ENCODE results near the gene SUGT1. TPM values are rescaled to one million over a fixed set of nuclear protein-coding genes. Genes with fewer than 3 reads are reported as not detected.
"Not testable (repeated sequence)": the region's sequence is repeated elsewhere in the genome, so short reads cannot be mapped to it uniquely, and the experiment has no call there.

The SUGT1 gene
- total RNA-seq (74.2 and 78.8 TPM in 2 replicates), polyA plus RNA-seq (15.2 and 21.7 TPM in 2 replicates), polyA minus RNA-seq (40.1 and 45.0 TPM in 2 replicates), Bru-seq, nascent RNA (percentile 90 among the genes with signal in this experiment), BruChase-seq, experiment 1, labeled RNA remaining after a 6-hour chase (percentile 93 among the genes with signal in this experiment), BruChase-seq, experiment 2, labeled RNA remaining after a 2-hour chase (percentile 92 among the genes with signal in this experiment)
- 31.3 and 36.6 TPM in 2 replicates for polyA plus RNA-seq (2011; cell fraction: cytosol; rRNA removed)
- 25.0 and 34.0 TPM in 2 replicates for polyA plus RNA-seq (2011; cell fraction: nucleus; rRNA removed)
- 67.7 and 98.6 TPM in 2 replicates for polyA plus RNA-seq (2012)
- 12.8 TPM for polyA minus RNA-seq (2011; cell fraction: cytosol; rRNA and poly(A)+ RNA removed)
- polyA minus RNA-seq (2011; cell fraction: nucleus; rRNA and poly(A)+ RNA removed), result 27.3 and 28.7 TPM in 2 replicates
- long read RNA-seq, partial matches to known transcripts, result 4 of 12 reads
- long read RNA-seq, other reads (novel, unspliced or antisense), result 7 of 12 reads

DNA sequence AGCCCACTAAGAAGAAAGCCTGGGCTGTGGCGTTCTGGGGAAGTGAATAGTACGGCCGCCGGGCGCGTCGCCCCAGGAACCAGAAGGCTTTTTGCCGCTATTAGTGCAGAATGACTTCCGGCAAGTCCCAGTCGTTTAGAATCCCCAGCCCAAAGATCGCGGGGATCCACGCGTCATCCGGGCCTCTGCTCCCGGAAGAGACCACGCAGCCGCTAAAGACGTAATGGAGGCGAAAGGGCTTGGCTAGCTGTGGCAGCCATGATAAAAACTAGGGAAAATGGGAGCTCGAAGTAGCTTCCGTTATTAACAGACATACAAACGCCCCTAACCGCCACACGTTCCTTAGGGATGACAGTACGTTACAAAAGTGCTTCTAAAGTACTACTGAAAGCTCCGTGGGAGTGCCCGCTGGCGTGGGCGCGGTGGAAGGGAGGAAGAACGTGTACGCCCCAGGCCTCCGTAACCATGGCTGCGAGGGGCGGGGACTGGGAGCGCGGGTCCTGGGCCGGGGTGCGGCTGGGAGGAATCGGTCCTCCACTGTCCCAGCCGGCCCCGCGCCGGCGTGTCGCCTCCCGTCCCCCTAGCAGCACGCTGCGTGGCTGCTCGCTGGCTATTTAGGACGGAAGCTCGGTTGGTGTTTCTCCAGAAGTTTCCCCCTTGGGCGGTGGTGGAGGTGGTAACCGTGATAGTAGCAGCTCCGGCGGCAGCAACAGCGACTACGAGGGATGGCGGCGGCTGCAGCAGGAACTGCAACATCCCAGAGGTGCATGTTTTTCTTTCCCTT is at the start of gene SUGT1:
Gene SUGT1 (plus strand): TSS at position 641 of the 784 bp plus-strand sequence. CDS start 85 bp downstream, at position 726.
- peak within 1 kb of the TSS; percentile 67 to 100 (median 100) for H3K4me3 ChIP-seq (replicated peaks in 1 of 3; ENCODE audit: insufficient read depth in 1 of 3, low read depth in 1 of 3, low read length in 3 of 3)
- peak within 1 kb of the TSS; percentile 84 for H3K27ac ChIP-seq (ENCODE audit: insufficient read depth, low read depth, low read length)
- H3K79me2 ChIP-seq (ENCODE audit: control insufficient read depth, insufficient read depth, low read length), result peaks cover 68% of the 10 kb centered on the region
- peak; percentile 98 for DNase-seq (ENCODE audit: low read depth, low spot score)
- H4K20me1 ChIP-seq (replicated peaks; ENCODE audit: control insufficient read depth, extremely low read depth, insufficient read depth, low read length), result no peaks in the 10 kb centered on the region
- no peaks in the 10 kb centered on the region for H3K9me3 ChIP-seq (replicated peaks; ENCODE audit: control insufficient read depth, insufficient read depth, low read length)
- peak; percentile 85 for FAIRE-seq
- POLR2A ChIA-PET, result interaction anchor here (0.6 to 2.2 kb wide), 6 partner anchors 13 to 1199 kb away, joined by 3 to 14 read pairs (median 3); partner anchors contain the start of gene INTS6
- no TSS peak for BruUV-seq (replicated peaks)
- H3K9me1 ChIP-seq (replicated peaks; ENCODE audit: control insufficient read depth, extremely low read depth, insufficient read depth, low read length), result no peaks in the 10 kb centered on the region
- peaks cover 22% of the 10 kb centered on the region for H3K4me1 ChIP-seq (ENCODE audit: control insufficient read depth, extremely low read depth, insufficient read depth, low read length)
- peak within 1 kb of the TSS; percentile 89 for H2AFZ ChIP-seq (ENCODE audit: low read depth, low read length)
- intact Hi-C loops (cut with micrococcal nuclease) (loop anchor here (1.0 to 2.0 kb wide), 6 partner anchors 21 to 197 kb away; partner anchors contain the start of gene CKAP2), dilution Hi-C loops (cut with MboI; ENCODE audit: extremely low pct_ligation_motif_present, low sequenced_read_pairs) (no loop called here)
- peak within 1 kb of the TSS; percentile 99 for H3K4me2 ChIP-seq (ENCODE audit: insufficient read depth, low read length)
- CTCF ChIA-PET, result interaction anchor here (0.7 to 3.7 kb wide), 22 partner anchors 12 to 306 kb away, joined by 3 to 46 read pairs (median 4); partner anchors contain the start of gene CNMD
- H3K36me3 ChIP-seq (ENCODE audit: control insufficient read depth in 2 of 2, extremely low read depth in 1 of 2, insufficient read depth in 2 of 2, low read length in 2 of 2), result peaks cover 2 to 6% of the 10 kb centered on the region in 2 experiments
- TF ChIP-seq, protein P1, sequence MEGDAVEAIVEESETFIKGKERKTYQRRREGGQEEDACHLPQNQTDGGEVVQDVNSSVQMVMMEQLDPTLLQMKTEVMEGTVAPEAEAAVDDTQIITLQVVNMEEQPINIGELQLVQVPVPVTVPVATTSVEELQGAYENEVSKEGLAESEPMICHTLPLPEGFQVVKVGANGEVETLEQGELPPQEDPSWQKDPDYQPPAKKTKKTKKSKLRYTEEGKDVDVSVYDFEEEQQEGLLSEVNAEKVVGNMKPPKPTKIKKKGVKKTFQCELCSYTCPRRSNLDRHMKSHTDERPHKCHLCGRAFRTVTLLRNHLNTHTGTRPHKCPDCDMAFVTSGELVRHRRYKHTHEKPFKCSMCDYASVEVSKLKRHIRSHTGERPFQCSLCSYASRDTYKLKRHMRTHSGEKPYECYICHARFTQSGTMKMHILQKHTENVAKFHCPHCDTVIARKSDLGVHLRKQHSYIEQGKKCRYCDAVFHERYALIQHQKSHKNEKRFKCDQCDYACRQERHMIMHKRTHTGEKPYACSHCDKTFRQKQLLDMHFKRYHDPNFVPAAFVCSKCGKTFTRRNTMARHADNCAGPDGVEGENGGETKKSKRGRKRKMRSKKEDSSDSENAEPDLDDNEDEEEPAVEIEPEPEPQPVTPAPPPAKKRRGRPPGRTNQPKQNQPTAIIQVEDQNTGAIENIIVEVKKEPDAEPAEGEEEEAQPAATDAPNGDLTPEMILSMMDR (IDR thresholded peaks at IDR 0.05; ENCODE audit: extremely low read depth in 1 of 2, insufficient read depth in 1 of 2, low read depth in 1 of 2, low read length in 2 of 2), result peak; percentile 59 to 71
- TF ChIP-seq POLR2A (IDR thresholded peaks at IDR 0.05; ENCODE audit: low read depth, low read length) (peak; percentile 95), MYC (IDR thresholded peaks at IDR 0.05; ENCODE audit: low read depth, low read length) (peak; percentile 67), JUN (IDR thresholded peaks at IDR 0.05; ENCODE audit: borderline replicate concordance, insufficient read depth, insufficient read length, low read depth) (no peak), GATA2 (IDR thresholded peaks at IDR 0.05; ENCODE audit: insufficient read depth, insufficient read length, low read depth, low read length) (no peak), FOS (IDR thresholded peaks at IDR 0.05; ENCODE audit: borderline replicate concordance, insufficient read depth, low read length) (no peak), POLR2AphosphoS5 (IDR thresholded peaks at IDR 0.05; ENCODE audit: insufficient read depth, low read depth, low read length) (peak; percentile 84)
- TF ChIP-seq, protein P2, sequence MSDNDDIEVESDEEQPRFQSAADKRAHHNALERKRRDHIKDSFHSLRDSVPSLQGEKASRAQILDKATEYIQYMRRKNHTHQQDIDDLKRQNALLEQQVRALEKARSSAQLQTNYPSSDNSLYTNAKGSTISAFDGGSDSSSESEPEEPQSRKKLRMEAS (IDR thresholded peaks at IDR 0.05; ENCODE audit: insufficient read depth, insufficient read length), result peak; percentile 66
- no peaks in the 10 kb centered on the region for H3K27me3 ChIP-seq (ENCODE audit: control insufficient read depth in 2 of 2, insufficient read depth in 2 of 2, low read length in 2 of 2)
- H3K9ac ChIP-seq (replicated peaks; ENCODE audit: extremely low read depth, insufficient read depth, low read length), result peak within 1 kb of the TSS; percentile 97

DNA sequence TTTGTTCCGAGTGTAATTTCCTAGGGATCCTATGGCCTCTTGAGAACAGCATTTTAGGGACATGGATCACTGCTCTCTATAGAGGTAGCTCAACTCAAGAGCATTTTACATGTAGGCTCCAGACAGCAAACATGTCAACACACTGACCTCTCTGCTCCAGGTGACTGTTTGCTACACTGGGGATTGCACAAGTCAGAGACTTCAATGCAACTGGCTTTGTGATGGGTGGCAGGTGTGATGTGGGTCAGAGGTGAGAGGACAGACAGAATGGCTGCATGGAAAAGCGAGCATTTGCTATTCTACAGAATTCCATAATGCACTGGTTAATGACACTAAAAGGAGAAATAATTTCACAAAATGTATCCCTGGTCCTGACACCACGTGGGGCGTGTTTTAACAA is 49.3 kb upstream of the SUGT1 start:
- H3K27me3 ChIP-seq (ENCODE audit: control insufficient read depth in 2 of 2, insufficient read depth in 2 of 2, low read length in 2 of 2); FAIRE-seq; H3K4me2 ChIP-seq (ENCODE audit: insufficient read depth, low read length); H2AFZ ChIP-seq (ENCODE audit: low read depth, low read length); H3K4me3 ChIP-seq (replicated peaks in 1 of 3; ENCODE audit: insufficient read depth in 1 of 3, low read depth in 1 of 3, low read length in 3 of 3); CTCF ChIA-PET; H3K27ac ChIP-seq (ENCODE audit: insufficient read depth, low read depth, low read length); DNase-seq (ENCODE audit: low read depth, low spot score); POLR2A ChIA-PET; H3K9me1 ChIP-seq (replicated peaks; ENCODE audit: control insufficient read depth, extremely low read depth, insufficient read depth, low read length); H4K20me1 ChIP-seq (replicated peaks; ENCODE audit: control insufficient read depth, extremely low read depth, insufficient read depth, low read length); H3K9ac ChIP-seq (replicated peaks; ENCODE audit: extremely low read depth, insufficient read depth, low read length); H3K9me3 ChIP-seq (replicated peaks; ENCODE audit: control insufficient read depth, insufficient read depth, low read length); BruUV-seq (replicated peaks); H3K36me3 ChIP-seq (ENCODE audit: control insufficient read depth in 2 of 2, extremely low read depth in 1 of 2, insufficient read depth in 2 of 2, low read length in 2 of 2); intact Hi-C loops (cut with micrococcal nuclease); dilution Hi-C loops (cut with MboI; ENCODE audit: extremely low pct_ligation_motif_present, low sequenced_read_pairs): not testable (repeated sequence)
- H3K79me2 ChIP-seq (ENCODE audit: control insufficient read depth, insufficient read depth, low read length), result peaks cover 22% of the 10 kb centered on the region
- peaks cover 24% of the 10 kb centered on the region for H3K4me1 ChIP-seq (ENCODE audit: control insufficient read depth, extremely low read depth, insufficient read depth, low read length)

Measured in endothelial cell of umbilical vein (primary cell).